Heart right ventricle (tissue), 16 donors: ENCODE data around the gene LRPPRC. TPM values are rescaled to one million over a fixed set of nuclear protein-coding genes. Genes with fewer than 3 reads are reported as not detected.

ENCODE experiments used
- ATAC-seq, 8 donors: fragments of 200-7000 bp; cut with Tn5 transposase; one replicate each; pipeline ENCODE4 v1.9.1; 2020; ENCODE audit warnings: mild to moderate bottlenecking in 8 of 8, moderate library complexity in 8 of 8, moderate number of reproducible peaks in 1 of 8
- DNase-seq, 2 donors: peaks; one replicate each; pipeline ENCODE4 v3.0.0-alpha.2; 2020
- H3K27ac ChIP-seq, 10 donors: fragments of 200-600 bp; sonication (generic) in 2 of 10; one replicate each; pipeline versions ENCODE4 v1.5.0 to v1.8.0; 2020 to 2022; ENCODE audit warnings: mild to moderate bottlenecking in 3 of 10
- H3K27me3 ChIP-seq, 7 donors: fragments of 200-600 bp; one replicate each; pipeline ENCODE4 v1.8.0; 2021 to 2022; ENCODE audit warnings: mild to moderate bottlenecking in 2 of 7
- H3K36me3 ChIP-seq, 9 donors: fragments of 200-600 bp; sonication (generic) in 1 of 9; one replicate each; pipeline versions ENCODE4 v1.5.0 to v1.8.0; 2020 to 2022; ENCODE audit warnings: mild to moderate bottlenecking in 2 of 9
- H3K4me1 ChIP-seq, 9 donors: fragments of 200-600 bp; sonication (generic) in 1 of 9; one replicate each; pipeline versions ENCODE4 v1.5.0 to v1.8.0; 2020 to 2022; ENCODE audit warnings: mild to moderate bottlenecking in 4 of 9
- H3K4me3 ChIP-seq, 10 donors: fragments of 200-600 bp; sonication (generic) in 2 of 10; one replicate each; pipeline versions ENCODE4 v1.5.0 to v1.8.0; 2020 to 2022; ENCODE audit warnings: mild to moderate bottlenecking in 7 of 10, moderate library complexity in 2 of 10
- H3K9me3 ChIP-seq, 11 donors: fragments of 200-600 bp in 10 of 11; sonication (generic) in 2 of 11; one replicate each; pipeline versions ENCODE4 v1.5.0 to v1.8.0; 2013 to 2022; ENCODE audit warnings: mild to moderate bottlenecking in 2 of 11, control low read depth in 1 of 11, moderate library complexity in 1 of 11
- CTCF ChIP-seq, 9 donors: fragments of 200-600 bp; sonication (generic) in 2 of 9; IDR thresholded peaks; one replicate each; pipeline versions ENCODE4 v1.5.0 to v1.8.0; 2021 to 2022; ENCODE audit warnings: antibody characterized with exemption in 9 of 9, mild to moderate bottlenecking in 5 of 9, moderate library complexity in 1 of 9
- WGBS, 2 donors: extraction: QIAGEN DNeasy Blood & Tissue Kit; methylation state at CpG; one replicate each; pipeline ENCODE4 v1.1.7; 2013; ENCODE audit warnings: inconsistent platforms in 1 of 2; 5-methylcytosine and 5-hydroxymethylcytosine counted together
- intact Hi-C, 10 donors: fragments of 100-400 bp; cut with DNase I; formaldehyde crosslinking; loops; one replicate each; pipeline versions ENCODE4 v1.11.1 to v1.14.2; 2022
- polyA plus RNA-seq, 2 donors: library from polyadenylated mRNA; stranded (reverse); fragments of 200-250 nt; gene quantifications; one replicate each; pipeline ENCODE4 v1.2.3, GENCODE V29; 2013
- total RNA-seq, 10 donors: library from RNA; stranded (reverse); fragmentation: NEBNext Ultra II Directional in 3 of 10; extraction: Animal tissue kit (Norgen Biotek cat#: 25700) in 3 of 10; gene quantifications; one replicate each; pipeline versions ENCODE4 v1.2.1 to v1.2.4, GENCODE V29; 2021 to 2023
- donor health status: Arrhythmogenic right ventricular cardiomyopathy.
- donor health status: ischemic (EF 13 %, LVEDD 7.1; RV severe dilation, severe dysfunction).
- donor health status: healthy with polysubstance abuse.
- donor health status: DM: no; HTN: yes; CAD: no.
- donor health status: DM: no; HTN: no; CAD: no.
- donor health status: ischemic (EF 25% LVEDD 6.9; RV normal size, moderate dysfunction).
- donor health status: ischemic (EF 25% LVEDD 5.7; RV mildly dilated, moderate dysfunction).
- donor health status: healthy.
- donor health status: DM: yes; HTN: yes; CAD: no.
- donor health status: Ischemic cardiomyopathy.
- donor health status: ischemic (EF 35%, LVEDD 5.7; RV mildly dilated, moderate dysfunction).
- donor health status: nonischemic (EF 11% LVEDD 7.7; RV severe dilation, severe dysfunction).
- donor health status: DM: yes; HTN: yes; CAD: no.
- donor health status: PGD.
- donor health status: ischemic (EF 29% LVEDD 5.4; RV normal size, mild dysfunction).
- donor health status: nonischemic (EF 23%, LVEDD 6.1; RV moderate dilation, normal function).

The LRPPRC gene
- total and polyA plus RNA-seq, 12 donors, result 26.1 to 123 (median 112) TPM

- 88 to 89% methylated on average over 14 of the region's 14 CpGs for WGBS, 2 donors
- Histone ChIP-seq H3K4me3 (no peak overlapping the region), H3K9me3 (no peaks in the 10 kb centered on the region), H3K4me1 (no peaks in the 10 kb centered on the region), H3K36me3 (no peaks in the 10 kb centered on the region), H3K27me3 (peaks cover 0 to 9% (median 0%) of the 10 kb centered on the region in 7 donors), H3K27ac (no peak overlapping the region)
- intact Hi-C loops, result no loop called here
- no peak for TF ChIP-seq CTCF (IDR thresholded peaks at IDR 0.05)
- DNase-seq, result no peak
- ATAC-seq, result no peak
Measured at GRCh38 chr2:43841949-43842865, 153.6 kb downstream of the LRPPRC start.

- no peaks in the 10 kb centered on the region for H3K9me3 ChIP-seq
- WGBS, 2 donors, result 68 to 75% methylated on average over 5 of the region's 5 CpGs
- no peaks in the 10 kb centered on the region for H3K4me1 ChIP-seq
- no peak overlapping the region for H3K4me3 ChIP-seq
- H3K27ac ChIP-seq, result no peak overlapping the region
- TF ChIP-seq CTCF (IDR thresholded peaks at IDR 0.05), result no peak
- intact Hi-C loops, result no loop called here
- no peak for DNase-seq
- no peaks in the 10 kb centered on the region for H3K36me3 ChIP-seq
- H3K27me3 ChIP-seq, result peaks cover 0 to 15% (median 0%) of the 10 kb centered on the region in 7 donors
- ATAC-seq, result no peak
Measured at GRCh38 chr2:43840965-43841364, 154.8 kb downstream of the LRPPRC start.

- TF ChIP-seq CTCF (IDR thresholded peaks at IDR 0.05), result no peak
- 83 to 85% methylated on average over 14 of the region's 14 CpGs for WGBS, 2 donors
- H3K27me3 ChIP-seq, result peaks cover 0 to 15% (median 0%) of the 10 kb centered on the region in 7 donors
- ATAC-seq, result no peak
- H3K36me3 ChIP-seq, result no peaks in the 10 kb centered on the region
- H3K4me3 ChIP-seq, result no peak overlapping the region
- H3K27ac ChIP-seq, result no peak overlapping the region
- intact Hi-C loops, result no loop called here
- H3K9me3 ChIP-seq, result no peaks in the 10 kb centered on the region
- H3K4me1 ChIP-seq, result no peaks in the 10 kb centered on the region
- no peak for DNase-seq
Measured at GRCh38 chr2:43839776-43840564, 155.8 kb downstream of the LRPPRC start.

- H3K4me3 ChIP-seq, result no peak within 1 kb of the TSS
- no peaks in the 10 kb centered on the region for H3K4me1 ChIP-seq
- no peak within 1 kb of the TSS for H3K27ac ChIP-seq
- no peaks in the 10 kb centered on the region for H3K36me3 ChIP-seq
- intact Hi-C loops, result no loop called here
- peaks cover 0 to 15% (median 0%) of the 10 kb centered on the region in 7 donors for H3K27me3 ChIP-seq
- peak in 3 of 8 donors; percentile 25 to 38 (median 31) for ATAC-seq
- no peak for TF ChIP-seq CTCF (IDR thresholded peaks at IDR 0.05)
- H3K9me3 ChIP-seq, result no peaks in the 10 kb centered on the region
- WGBS, 2 donors, result 67 to 68% methylated on average over 20 of the region's 20 CpGs
- DNase-seq, result no peak
Measured at GRCh38 chr2:43838560-43839267, 157.1 kb downstream of the LRPPRC start, which contains the start of the genes ABCG5 and ABCG8. ABCG5 (minus strand) TSS chr2:43838839; CDS start chr2:43838679, 160 bp downstream. ABCG8 (plus strand) TSS chr2:43838971; CDS start chr2:43839054, 83 bp downstream.
